GM19438 (cell line): ENCODE measurements around the gene CCNL1.
A peak's percentile ranks its signal among the peaks of the same experiment; 100 is the strongest.
"Not testable (repeated sequence)": the region's sequence is repeated elsewhere in the genome, so short reads cannot be mapped to it uniquely, and the experiment has no call there.

Experiments used
- ATAC-seq: cut with Tn5 transposase; IDR thresholded peaks from one replicate; pipeline ENCODE4 v1.9.1; 2021; ENCODE audit warnings: low read depth; ENCODE audit not compliant: unreplicated experiment

Gene CCNL1

DNA sequence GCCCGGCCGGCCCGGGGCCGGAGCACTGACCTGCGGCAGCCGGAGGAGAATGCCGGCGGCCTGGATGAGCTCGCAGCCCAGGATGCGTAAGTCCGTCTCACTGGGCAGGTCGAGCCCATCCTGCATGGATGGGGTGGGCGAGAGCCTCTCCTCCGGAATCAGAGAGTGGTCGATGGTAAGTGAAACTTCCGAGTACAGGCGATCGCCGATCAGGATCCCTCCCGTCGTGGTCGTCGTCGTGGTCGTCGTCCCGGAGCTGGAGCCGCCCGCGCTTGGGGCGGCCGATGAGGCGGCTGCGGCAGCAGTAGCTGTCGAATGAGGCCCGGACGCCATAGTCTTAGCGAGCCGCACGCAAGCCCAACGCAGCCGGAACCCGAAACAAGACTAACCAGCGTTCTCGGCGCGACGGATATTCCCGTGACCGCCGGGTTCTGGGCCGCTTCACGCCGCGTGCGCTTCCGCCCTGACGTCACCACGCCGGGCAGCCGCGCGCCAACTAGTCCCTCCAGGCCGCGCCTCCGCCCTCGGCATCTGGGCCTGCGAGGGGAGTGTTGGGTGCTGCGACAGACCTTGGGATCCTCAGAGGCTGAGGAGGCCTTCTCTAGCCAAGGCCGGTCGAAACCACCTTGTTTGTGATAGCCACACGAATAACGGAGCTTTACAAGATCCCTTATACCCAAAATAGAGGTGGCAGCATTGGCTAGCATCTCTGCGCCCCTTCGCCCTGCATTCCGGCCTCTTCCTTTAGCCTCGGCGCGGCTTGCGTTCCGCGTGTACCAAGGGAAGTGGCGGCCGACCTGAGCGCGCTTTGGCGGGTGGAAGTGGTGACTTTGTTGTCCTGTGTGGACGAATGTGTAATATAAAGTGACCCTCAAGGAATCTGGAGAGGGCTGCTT, at the start of gene CCNL1:
TSS of gene CCNL1 (minus strand) at position 386 of the 896 bp plus-strand sequence. CDS start at position 333, 53 bp downstream.
- ATAC-seq = peak; percentile 80

DNA sequence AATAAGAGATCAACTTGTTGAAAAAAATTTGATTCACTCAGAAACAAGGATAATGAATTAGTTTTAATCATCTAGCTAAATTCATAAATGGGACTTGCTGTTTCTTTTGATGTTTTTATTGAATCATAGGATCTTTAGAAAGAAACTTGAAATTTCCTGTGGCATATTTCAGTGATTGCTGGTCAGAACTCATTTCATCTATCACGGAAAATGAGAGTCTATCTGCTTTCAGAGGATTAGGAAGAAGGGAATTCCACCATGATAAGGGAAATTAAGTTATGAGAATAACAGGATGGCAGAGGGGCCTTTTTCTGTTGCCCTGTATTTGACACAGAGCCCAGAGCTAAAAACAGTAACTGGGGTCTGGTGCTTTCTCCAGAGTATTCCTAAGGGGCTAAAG, 44.9 kb upstream of the CCNL1 start:
- no peak for ATAC-seq

DNA sequence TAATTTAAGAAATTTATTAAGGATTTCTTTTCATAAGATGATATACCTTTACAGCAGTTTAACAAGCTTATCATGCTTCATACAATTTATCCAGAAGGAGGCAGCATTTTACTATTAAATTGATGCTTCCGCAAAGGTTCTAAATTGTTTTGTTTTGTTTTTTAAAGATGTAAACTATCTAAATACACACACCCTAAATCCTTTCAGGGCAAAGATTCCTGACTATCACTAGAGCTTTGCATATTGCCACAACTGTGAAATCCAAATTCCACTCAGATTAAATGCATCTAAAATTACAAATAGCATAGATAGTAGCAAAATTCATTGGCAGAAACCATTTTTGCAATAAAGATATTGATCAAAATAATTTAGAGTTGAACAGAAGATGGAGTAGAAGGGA, 44.5 kb upstream of the CCNL1 start:
- ATAC-seq = no peak

DNA sequence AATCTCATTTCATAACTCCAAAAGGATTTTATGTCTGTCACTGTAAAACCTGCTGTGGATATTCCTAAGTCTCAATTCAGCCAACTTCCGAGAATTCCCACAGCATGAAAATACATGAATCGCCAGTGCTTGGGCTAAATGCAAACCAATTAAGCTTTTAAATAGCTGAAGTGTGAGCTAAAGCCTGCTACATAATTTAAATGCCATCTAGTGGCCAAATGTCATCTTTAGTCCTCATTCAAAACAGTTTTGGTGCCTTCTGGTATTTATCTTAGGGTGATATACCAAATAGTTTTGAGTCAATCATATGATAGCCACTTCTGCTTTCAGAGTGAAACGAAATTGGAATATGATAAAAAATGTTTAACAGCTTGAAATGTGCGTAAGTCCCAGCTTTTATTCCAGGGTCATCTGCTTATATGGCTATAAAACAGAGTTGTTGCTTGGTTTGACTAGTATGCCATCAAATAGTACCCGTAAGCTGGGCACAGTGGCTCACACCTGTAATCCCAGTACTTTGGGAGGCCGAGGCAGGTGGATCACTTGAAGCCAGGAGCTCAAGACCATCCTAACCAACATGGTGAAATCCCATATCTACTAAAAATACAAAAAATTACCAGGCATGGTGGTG, 41.8 kb upstream of the CCNL1 start:
- peak; percentile 74 for ATAC-seq

DNA sequence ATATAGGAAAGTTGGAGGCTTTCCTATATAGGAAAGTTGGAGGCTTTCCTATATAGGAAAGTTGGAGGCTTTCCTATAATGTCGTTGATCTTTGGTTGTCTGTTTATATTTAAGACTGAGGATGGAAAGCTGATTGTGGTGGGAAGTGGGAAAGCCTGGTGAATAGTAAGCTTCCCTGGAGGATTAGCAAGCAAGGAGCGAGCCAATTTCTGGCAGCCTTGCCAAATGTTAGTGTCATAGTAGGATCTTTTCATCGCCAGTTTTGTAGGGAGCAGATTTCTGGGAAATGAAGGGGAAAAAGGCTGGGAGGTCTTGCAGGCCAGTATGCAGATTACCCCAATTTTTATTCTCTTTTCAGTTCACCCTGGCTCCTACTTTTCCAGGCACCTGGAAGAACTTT, 39.9 kb upstream of the CCNL1 start:
- no peak for ATAC-seq

DNA sequence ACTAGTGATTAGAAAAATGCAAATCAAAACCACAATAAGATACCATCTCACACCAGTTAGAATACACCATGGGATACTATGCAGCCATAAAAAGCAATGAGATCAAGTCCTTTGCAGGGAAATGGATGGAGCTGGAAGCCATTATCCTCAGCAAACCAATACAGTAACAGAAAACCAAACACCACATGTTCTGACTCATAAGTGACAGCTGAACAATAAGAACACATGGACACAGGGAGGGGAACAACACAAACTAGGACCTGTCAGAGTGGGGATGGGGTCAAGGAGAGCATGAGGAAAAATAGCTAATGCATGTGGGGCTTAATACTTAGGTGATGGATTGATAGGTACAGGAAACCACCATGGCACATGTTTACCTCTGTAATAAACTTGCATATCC, 36.0 kb upstream of the CCNL1 start:
- no peak for ATAC-seq

DNA sequence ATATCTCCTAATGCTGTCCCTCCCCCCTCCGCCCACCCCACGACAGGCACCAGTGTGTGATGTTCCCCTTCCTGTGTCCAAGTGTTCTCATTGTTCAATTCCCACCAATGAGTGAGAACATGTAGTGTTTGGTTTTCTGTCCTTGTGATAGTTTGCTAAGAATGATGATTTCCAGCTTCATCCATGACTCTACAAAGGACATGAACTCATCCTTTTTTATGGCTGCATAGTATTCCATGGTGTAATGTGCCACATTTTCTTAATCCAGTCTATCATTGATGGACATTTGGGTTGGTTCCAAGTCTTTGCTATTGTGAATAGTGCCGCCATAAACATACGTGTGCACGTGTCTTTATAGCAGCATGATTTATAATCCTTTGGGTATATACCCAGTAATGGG, 31.2 kb upstream of the CCNL1 start:
- ATAC-seq = not testable (repeated sequence)

DNA sequence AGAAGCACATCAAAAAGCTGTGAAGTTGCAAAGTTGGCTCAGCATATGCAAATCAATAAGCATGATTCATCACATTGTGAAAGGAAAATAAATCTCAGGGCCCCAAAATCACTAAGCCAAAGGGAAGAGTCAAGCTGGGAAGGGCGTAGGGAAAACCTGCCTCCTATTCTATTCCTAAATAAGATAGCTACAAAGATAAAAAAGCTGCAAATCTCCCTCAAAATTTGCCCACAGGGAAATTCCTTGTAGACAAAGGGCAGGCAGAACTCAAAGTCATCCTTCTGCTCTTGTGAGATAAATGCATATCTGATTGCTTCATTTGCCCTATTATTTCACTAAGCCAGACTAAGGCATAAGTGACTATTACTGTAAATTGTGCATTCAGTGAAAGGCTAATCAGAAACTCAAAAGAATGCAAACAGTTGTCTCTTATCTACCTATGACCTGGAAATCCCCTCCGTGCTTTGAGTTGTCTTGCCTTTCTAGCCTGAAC, 30.5 kb upstream of the CCNL1 start:
- no peak for ATAC-seq

DNA sequence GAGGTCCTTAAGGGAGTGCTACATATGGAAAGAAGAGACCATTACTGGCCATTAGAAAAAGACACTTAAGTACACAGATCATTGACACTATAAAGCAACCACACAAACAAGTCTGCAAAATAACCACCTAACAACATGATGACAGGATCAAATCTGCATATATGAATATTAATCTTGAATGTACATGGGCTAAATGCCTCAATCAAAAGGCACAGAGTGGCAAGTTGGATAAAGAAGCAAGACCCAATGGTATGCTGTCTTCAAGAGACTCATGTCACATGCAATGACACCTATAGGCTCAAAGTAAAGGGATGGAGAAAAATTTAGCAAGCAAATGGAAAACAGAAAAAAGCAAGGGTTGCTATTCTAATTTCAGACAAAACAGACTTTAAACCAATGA, 28.4 kb upstream of the CCNL1 start:
- ATAC-seq = no peak

DNA sequence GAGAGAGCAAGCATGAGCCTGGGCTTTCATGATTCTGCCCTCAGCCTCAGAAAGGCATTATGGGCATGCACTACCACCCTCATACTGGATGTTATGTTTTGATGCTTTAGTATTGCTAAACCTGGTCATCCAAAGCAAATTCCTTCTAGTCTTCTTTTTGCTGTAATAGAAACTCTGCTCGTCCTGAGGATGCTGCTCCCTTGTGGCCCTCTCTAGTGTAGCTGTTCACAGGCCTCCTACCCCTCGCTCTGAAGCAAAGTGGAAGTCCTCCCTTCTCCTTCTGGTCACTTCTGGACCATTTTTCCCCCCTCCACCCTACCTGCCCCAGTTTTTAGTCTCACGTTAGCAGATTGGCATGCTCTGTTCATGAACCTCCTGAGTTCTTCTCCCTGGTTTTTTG, 22.9 kb upstream of the CCNL1 start:
- ATAC-seq = no peak

DNA sequence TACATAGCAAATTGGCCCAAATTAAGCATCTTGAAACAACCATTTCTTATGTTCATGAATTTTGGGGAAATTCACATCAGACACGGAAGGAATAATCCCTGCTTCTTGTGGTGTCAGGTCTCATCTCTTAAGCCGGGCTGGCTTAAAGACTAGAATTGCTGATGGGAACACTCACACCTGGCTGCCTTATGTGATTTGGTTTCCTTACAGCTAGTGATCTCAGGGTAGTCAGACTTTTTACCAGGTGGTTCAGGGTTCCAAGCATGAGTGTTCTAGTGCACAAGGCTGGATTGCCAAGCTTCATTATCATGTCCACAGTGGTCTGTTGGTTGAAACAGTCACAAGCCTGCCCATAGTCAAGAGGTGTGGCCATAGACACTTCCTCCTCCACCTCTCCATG, 20.3 kb upstream of the CCNL1 start:
- no peak for ATAC-seq

DNA sequence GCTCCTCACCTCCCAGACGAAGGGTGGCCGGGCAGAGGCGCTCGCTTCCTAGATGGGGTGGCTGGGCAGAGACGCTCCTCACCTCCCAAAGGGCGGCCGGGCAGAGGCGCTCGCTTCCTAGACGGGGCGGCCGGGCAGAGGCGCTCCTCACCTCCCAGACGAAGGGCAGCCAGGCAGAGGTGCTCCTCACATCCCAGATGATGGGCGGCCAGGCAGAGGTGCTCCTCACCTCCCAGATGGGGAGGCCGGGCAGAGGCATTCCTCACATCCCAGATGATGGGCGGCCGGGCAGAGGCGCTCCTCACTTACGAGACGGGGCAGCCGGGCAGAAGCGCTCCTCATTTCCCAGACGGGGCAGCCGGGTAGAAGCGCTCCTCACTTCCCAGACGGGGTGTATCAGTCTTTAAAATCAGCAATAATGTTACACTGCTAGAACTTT, 19.4 kb upstream of the CCNL1 start:
- no peak for ATAC-seq

DNA sequence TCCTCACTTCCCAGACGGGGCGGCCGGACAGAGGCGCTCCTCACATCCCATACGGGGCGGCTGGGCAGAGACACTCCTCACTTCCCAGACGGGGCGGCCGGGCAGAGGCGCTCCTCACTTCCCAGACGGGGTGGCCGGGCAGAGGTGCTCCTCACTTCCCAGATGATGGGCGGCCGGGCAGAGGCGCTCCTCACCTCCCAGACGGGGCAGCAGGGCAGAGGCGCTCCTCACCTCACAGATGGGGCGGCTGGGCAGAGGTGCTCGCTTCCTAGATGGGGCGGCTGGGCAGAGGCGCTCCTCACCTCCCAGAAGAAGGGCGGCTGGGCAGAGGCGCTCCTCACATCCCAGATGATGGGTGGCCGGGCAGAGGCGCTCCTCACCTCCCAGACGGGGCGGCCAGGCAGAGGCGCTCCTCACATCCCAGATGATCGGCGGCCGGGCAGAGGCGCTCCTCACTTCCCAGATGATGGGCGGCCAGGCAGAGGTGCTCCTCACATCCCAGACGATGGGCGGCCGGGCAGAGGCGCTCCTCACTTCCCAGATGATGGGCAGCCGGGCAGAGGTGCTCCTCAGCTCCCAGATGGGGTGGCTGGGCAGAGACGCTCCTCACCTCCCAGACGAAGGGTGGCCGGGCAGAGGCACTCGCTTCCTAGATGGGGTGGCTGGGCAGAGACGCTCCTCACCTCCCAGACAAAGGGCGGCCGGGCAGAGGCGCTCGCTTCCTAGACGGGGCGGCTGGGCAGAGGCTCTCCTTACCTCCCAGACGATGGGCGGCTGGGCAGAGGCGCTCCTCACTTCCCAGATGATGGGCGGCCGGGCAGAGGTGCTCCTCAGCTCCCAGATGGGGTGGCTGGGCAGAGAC, 18.8 kb upstream of the CCNL1 start:
- not testable (repeated sequence) for ATAC-seq

DNA sequence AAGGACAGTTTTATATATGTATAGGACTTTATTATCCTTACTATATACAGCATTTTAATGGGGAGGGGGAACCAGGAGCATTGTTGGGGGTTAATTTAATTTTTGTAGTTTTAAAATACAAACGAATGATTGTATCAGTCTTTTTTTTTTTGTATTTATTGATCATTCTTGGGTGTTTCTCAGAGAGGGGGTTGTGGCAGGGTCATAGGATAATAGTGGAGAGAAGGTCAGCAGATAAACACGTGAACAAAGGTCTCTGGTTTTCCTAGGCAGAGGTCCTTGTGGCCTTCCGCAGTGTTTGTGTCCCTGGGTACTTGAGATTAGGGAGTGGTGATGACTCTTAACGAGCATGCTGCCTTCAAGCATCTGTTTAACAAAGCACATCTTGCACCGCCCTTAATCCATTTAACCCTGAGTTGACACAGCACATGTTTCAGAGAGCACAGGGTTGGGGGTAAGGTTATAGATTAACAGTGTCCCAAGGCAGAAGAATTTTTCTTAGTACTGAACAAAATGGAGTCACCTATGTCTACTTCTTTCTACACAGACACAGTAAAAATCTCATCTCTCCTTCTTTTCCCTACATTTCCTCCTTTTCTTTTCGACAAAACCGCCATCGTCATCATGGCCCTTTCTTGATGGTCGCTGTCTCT, 18.0 kb upstream of the CCNL1 start:
- ATAC-seq = not testable (repeated sequence)

DNA sequence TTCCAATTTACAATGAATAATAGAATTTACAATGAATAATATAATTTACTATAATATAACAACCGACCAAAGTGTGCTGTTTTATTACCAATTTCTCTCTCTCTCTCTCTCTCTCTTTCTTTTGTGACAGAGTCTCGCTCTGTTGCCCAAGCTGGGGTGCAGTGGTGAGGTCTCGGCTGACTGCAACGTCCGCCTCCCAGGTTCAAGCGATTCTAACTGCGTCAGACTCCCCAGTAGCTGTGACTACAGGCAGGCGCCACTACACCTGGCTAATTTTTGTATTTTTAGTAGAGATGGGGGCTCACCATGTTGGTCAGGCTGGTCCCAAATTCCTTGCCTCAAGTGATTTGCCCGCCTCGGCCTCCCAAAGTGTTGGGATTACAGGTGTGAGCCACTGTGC, 17.0 kb upstream of the CCNL1 start:
- ATAC-seq = no peak

DNA sequence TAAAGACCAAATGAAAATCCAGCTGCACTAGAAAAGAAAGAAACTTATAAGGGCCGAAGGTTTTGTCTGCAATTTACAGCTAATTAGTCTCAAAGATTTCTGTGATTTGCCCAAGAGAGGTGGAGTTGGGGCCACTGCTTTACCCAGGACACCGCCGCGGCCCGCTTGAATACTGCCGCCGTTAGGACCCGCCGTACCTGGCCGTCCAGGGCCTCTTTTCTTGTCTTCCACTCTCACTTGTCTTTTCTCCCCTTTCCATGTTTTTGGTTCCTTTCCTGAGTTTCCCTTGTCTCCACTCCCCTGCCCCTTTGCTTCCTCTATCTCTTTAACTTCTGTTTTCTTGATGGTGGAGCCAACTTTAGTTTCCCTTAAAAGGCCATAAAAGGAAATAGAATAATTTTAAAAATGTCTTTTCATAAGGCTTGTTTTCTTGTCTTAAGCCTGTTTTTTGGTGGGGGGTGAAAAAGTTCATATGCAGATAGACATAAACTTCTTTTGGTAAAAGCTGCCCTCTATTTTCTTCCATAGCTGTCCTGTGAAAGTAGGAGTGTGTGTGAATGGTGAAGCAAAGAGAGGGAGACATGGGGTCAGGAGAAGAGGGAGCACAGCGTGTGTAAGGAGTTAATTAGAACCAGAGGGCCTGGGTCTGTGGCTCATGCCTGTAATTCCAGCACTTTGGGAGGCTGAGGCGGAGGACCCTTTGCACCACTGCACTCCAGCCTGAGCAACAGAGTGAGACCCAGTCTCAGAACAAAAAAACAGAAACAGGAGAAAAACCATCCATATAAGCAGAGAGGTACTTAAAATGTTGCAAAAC, 16.0 kb upstream of the CCNL1 start:
- ATAC-seq = no peak

DNA sequence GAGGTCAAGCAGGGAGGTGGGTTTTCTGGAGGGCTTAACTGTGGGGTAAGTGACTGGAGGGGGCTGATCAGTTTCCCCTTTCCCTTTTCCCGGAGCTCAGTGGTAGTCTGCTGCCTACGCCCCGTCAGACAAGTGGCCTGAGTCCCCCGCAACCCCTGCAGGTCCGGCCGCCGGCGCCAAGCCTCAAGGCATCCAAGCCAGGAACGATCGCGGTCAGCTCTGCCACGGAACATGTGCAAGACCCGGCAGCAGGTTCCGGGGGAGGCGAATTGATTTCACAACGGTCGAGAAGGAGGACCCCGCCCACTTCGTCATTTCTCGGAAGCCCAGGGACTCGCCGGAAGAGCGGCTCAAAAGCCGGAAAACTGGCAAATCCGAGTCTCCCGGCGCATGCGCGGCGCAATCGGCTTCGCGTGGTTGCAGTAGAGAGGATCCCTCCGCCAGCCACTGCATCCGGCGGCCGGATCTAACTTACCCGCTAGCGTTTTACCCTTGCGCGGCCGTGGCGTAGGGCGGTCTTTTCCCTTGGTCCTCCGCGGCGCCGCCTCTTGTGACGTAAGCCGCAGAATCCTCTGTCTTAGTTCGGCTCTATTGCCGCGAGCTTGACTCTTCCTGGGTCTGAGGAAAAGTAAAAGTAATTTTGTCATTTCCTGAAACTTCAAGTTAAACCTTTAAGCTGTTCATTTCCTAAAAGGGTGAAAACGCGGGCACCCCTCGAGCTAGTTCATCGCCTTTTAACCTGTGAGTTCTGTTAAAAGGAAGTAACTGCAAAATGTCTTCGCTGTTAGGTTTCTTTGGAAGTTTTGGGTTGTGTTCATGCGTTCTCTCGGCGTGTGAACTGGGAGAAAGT, 14.9 kb upstream of the CCNL1 start:
- peak; percentile 95 for ATAC-seq

DNA sequence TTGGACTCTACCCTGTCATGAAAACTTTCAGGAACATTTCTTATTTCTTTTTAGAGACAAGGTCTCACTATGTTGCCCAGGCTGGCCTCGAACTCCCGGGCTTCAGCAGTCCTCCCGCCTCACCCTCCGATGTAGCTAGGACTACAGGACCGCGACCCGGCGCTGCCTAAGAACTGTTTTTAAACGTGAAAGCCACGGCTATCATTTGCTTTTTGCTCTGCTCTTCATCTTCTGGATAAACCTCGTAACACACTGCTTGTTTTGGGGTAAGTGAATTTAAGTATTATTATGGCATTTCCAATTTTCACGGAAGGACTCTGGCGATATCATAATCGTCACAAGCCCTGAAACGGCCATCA, 14.3 kb upstream of the CCNL1 start:
- ATAC-seq = no peak

DNA sequence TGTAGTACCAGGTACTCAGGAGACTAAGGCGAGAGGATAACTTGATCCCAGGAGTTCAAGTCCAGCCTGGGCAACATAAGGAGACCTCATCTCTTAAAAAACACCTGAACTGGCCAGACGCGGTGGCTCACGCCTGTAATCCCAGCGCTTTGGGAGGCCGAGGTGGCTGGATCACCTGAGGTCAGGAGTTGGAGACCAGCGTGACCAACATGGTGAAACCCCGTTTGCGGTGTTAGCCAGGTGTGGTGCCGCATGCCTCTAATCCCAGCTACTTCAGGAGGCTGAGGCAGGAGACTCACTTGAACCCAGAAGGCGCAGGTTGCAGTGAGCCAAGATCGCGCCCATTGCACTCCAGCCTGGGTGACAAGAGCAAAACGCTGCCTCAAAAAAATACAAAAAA, 13.4 kb upstream of the CCNL1 start:
- ATAC-seq = not testable (repeated sequence)
